Memory B cell (primary cell): ENCODE data around the gene SLC17A1.

Experiments
- ATAC-seq: fragments of 150-1000 bp; cut with Tn5 transposase; 2 replicates; pipeline ENCODE4 v1.10.0; 2021; ENCODE audit warnings: low read depth, mild to moderate bottlenecking, moderate library complexity
- DNase-seq, 2 donors: peaks; one replicate each; pipeline ENCODE4 v3.0.0; 2022; ENCODE audit warnings: low spot score in 2 of 2
- H3K27ac Mint-ChIP-seq: one replicate; pipeline ENCODE4 v1.8.0; 2022; ENCODE audit warnings: mild to moderate bottlenecking, moderate library complexity, mixed read lengths
- H3K27me3 Mint-ChIP-seq: one replicate; pipeline ENCODE4 v1.8.0; 2022; ENCODE audit warnings: mixed read lengths
- H3K36me3 Mint-ChIP-seq: one replicate; pipeline ENCODE4 v1.8.0; 2022; ENCODE audit warnings: mild to moderate bottlenecking, mixed read lengths
- H3K4me1 Mint-ChIP-seq: one replicate; pipeline ENCODE4 v1.8.0; 2022; ENCODE audit warnings: mixed read lengths
- H3K4me3 Mint-ChIP-seq: one replicate; pipeline ENCODE4 v1.8.0; 2022; ENCODE audit warnings: mild to moderate bottlenecking, moderate library complexity, mixed read lengths
- H3K9me3 Mint-ChIP-seq: one replicate; pipeline ENCODE4 v1.8.0; 2022; ENCODE audit warnings: mixed read lengths

The SLC17A1 gene

DNA sequence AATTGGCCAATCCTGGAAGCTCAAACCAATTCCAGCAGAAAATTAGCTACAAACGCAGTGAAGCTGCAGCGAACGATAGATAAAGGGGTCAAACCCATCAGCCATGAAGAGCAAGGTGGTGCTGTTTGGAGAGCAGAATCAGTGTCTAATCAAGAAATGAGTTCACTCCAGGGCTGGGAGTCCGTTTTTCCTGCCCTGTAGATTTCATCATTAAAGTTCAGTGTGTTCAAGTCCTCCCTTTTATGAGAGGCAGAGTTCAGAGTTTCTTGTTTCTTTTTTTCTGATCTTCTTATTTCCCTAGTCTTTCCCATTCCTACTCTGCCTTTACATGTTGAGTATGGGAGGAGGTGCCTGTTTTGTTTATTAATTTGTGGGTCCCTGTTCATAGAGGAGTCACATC is 30.4 kb downstream of the SLC17A1 start:
- no peak for ATAC-seq
- no peak overlapping the region for H3K27ac Mint-ChIP-seq
- no peaks in the 10 kb centered on the region for H3K36me3 Mint-ChIP-seq
- no peaks in the 10 kb centered on the region for H3K9me3 Mint-ChIP-seq
- no peaks in the 10 kb centered on the region for H3K4me1 Mint-ChIP-seq
- no peak overlapping the region for H3K4me3 Mint-ChIP-seq
- peaks cover 9% of the 10 kb centered on the region for H3K27me3 Mint-ChIP-seq
- no peak for DNase-seq

- Mint-ChIP-seq H3K4me1 (peaks cover 3% of the 10 kb centered on the region), H3K9me3 (no peaks in the 10 kb centered on the region), H3K27me3 (peaks cover 5% of the 10 kb centered on the region), H3K36me3 (no peaks in the 10 kb centered on the region), H3K27ac (no peak overlapping the region), H3K4me3 (no peak overlapping the region)
- DNase-seq = no peak
- ATAC-seq = no peak
Measured at GRCh38 chr6:25794784-25795183, 37.1 kb downstream of the SLC17A1 start.

GRCh38 chr6:25793970-25794369 is 37.9 kb downstream of the SLC17A1 start:
- DNase-seq = no peak
- Mint-ChIP-seq H3K4me1 (peaks cover 3% of the 10 kb centered on the region), H3K36me3 (no peaks in the 10 kb centered on the region), H3K27ac (no peak overlapping the region), H3K9me3 (no peaks in the 10 kb centered on the region), H3K27me3 (peaks cover 5% of the 10 kb centered on the region), H3K4me3 (no peak overlapping the region)
- no peak for ATAC-seq

DNA sequence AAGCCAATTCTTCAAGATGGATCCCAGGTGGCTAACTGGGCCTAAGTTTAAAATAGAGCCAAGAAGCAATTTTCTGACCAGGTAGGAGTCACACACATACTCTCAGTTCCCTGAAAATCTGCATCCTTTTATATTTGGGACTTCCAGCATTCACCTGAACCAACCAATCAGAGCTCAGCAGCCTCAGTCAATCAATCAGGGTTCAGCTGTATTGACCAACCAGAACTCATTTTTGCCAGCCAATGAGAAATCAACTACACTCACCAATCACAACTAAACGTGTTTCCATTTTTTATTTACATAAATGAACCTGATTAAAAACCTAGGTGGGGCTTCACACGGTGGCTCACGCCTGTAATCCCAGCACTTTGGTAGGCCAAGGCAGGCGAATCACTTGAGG is 39.8 kb downstream of the SLC17A1 start:
- no peak for ATAC-seq
- no peak overlapping the region for H3K27ac Mint-ChIP-seq
- H3K27me3 Mint-ChIP-seq = peaks cover 2% of the 10 kb centered on the region
- H3K4me3 Mint-ChIP-seq = no peak overlapping the region
- H3K9me3 Mint-ChIP-seq = no peaks in the 10 kb centered on the region
- H3K4me1 Mint-ChIP-seq = peaks cover 6% of the 10 kb centered on the region
- no peak for DNase-seq
- H3K36me3 Mint-ChIP-seq = no peaks in the 10 kb centered on the region

DNA sequence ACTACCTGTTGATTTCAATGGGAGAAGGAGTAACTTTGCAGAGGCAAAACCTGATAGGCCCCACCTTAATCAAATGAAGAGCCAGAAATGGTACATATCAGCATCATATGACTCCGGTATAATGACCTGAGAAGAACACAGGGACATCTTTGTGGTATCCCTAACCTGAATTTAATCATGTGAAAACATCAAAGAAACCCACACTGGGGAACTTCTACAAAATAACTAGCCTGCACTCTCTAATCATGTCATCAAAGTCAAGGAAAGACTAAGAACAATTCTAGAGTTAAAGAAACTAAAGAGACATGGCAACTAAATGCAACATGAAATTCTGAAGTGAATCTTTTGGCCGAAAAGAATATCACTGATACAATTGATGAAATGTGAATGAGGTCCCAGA is 42.4 kb downstream of the SLC17A1 start:
- ATAC-seq = no peak

DNA sequence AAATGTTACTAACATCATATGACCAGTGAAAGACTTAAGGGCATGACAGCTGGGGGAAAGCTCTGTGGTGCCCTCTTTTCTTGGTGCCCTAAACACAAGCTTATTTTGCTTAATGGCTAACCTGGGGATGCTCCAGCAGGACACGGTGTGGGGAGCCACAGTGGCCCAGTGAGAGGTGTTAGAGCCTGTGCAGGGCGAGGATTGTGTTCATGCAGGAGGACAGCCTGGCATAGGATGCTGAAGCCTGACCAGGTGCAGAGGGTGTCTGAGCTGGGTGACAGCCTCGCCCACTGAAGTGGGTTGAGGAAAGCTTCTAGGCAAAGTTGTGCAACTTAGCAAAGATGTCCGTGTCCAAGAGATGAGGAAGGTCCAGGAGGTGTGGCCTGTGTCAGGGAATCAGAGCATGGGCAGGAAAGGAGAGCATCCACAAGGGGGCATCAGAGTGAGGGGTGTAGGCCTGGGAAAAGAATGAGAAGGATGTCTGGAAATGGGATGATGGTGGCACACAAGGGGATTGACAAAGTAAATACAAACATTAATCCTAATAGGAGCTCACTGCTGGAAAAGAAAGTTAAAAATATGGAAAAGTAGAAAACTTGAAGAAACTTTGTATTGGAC is 43.4 kb downstream of the SLC17A1 start:
- ATAC-seq (peak; percentile 53), DNase-seq (peak; percentile 23 to 30)
- Mint-ChIP-seq H3K27me3 (no peaks in the 10 kb centered on the region), H3K36me3 (no peaks in the 10 kb centered on the region), H3K27ac (no peak overlapping the region), H3K4me3 (no peak overlapping the region), H3K9me3 (no peaks in the 10 kb centered on the region), H3K4me1 (peaks cover 6% of the 10 kb centered on the region)

More for the DNA sequence above, 42.4 kb downstream of the SLC17A1 start:
- H3K36me3 Mint-ChIP-seq = no peaks in the 10 kb centered on the region
- no peak for DNase-seq
- H3K9me3 Mint-ChIP-seq = no peaks in the 10 kb centered on the region
- no peaks in the 10 kb centered on the region for H3K27me3 Mint-ChIP-seq
- no peak overlapping the region for H3K4me3 Mint-ChIP-seq
- H3K27ac Mint-ChIP-seq = no peak overlapping the region
- peaks cover 6% of the 10 kb centered on the region for H3K4me1 Mint-ChIP-seq

GRCh38 chr6:25787428-25787827 is 44.4 kb downstream of the SLC17A1 start:
- no peak overlapping the region for H3K4me3 Mint-ChIP-seq
- no peaks in the 10 kb centered on the region for H3K9me3 Mint-ChIP-seq
- no peak for DNase-seq
- no peak overlapping the region for H3K27ac Mint-ChIP-seq
- H3K27me3 Mint-ChIP-seq = no peaks in the 10 kb centered on the region
- H3K4me1 Mint-ChIP-seq = peaks cover 3% of the 10 kb centered on the region
- ATAC-seq = no peak
- no peaks in the 10 kb centered on the region for H3K36me3 Mint-ChIP-seq

- H3K27me3 Mint-ChIP-seq = peaks cover 4% of the 10 kb centered on the region
- no peak for DNase-seq
- no peak overlapping the region for H3K4me3 Mint-ChIP-seq
- H3K27ac Mint-ChIP-seq = no peak overlapping the region
- H3K9me3 Mint-ChIP-seq = no peaks in the 10 kb centered on the region
- H3K4me1 Mint-ChIP-seq = no peaks in the 10 kb centered on the region
- no peak for ATAC-seq
- H3K36me3 Mint-ChIP-seq = peaks cover 2% of the 10 kb centered on the region
Measured at GRCh38 chr6:25781134-25781533, 50.7 kb downstream of the SLC17A1 start.

DNA sequence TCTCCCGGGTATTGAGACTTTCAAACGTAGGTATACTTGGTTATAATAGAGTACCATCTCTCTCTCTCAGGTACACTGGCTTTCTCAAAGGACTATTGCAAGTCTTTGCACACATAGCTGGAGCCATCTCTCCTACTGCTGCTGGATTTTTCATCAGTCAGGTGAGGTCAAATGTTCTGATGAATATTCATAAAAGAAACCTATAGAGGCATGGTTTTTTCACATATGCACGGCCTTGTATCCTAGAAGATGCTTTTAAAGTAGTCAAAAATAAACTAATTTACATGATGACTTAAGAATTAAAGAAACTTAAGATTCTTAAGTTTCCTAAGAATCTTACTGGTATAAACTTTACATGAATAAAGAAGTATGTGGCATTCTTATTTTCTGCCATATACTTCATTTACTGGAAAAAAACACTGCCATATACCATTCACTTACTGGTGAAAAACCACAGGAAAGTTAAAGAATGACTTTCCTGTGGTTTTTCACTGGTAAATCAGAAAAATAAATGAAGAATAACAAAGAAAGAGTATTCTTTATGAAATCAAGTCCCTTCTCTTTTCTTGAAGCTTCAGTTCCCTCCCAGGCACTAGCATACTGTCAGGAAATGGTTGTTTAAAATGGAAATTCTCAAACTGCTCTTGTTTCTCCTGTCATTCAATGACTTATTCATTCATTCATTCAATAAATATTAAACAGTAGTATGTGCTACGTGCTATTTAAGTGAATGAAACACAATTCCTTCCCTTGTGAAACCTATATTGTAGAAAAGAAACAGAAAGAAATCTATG is 53.8 kb downstream of the SLC17A1 start:
- H3K27ac Mint-ChIP-seq = no peak overlapping the region
- peaks cover 2% of the 10 kb centered on the region for H3K36me3 Mint-ChIP-seq
- H3K27me3 Mint-ChIP-seq = peaks cover 6% of the 10 kb centered on the region
- H3K9me3 Mint-ChIP-seq = no peaks in the 10 kb centered on the region
- H3K4me3 Mint-ChIP-seq = no peak overlapping the region
- ATAC-seq = no peak
- H3K4me1 Mint-ChIP-seq = no peaks in the 10 kb centered on the region
- DNase-seq = no peak

- no peak for DNase-seq
- peaks cover 7% of the 10 kb centered on the region for H3K27me3 Mint-ChIP-seq
- H3K4me1 Mint-ChIP-seq = no peaks in the 10 kb centered on the region
- no peak overlapping the region for H3K4me3 Mint-ChIP-seq
- H3K27ac Mint-ChIP-seq = no peak overlapping the region
- no peak for ATAC-seq
- no peaks in the 10 kb centered on the region for H3K9me3 Mint-ChIP-seq
- peaks cover 2% of the 10 kb centered on the region for H3K36me3 Mint-ChIP-seq
Measured at GRCh38 chr6:25777031-25777430, 54.8 kb downstream of the SLC17A1 start.

GRCh38 chr6:25774120-25774715 is 57.6 kb downstream of the SLC17A1 start:
- H3K9me3 Mint-ChIP-seq = no peaks in the 10 kb centered on the region
- peaks cover 7% of the 10 kb centered on the region for H3K27me3 Mint-ChIP-seq
- H3K27ac Mint-ChIP-seq = no peak overlapping the region
- ATAC-seq (no peak), DNase-seq (no peak)
- H3K4me3 Mint-ChIP-seq = no peak overlapping the region
- H3K36me3 Mint-ChIP-seq = peaks cover 2% of the 10 kb centered on the region
- H3K4me1 Mint-ChIP-seq = no peaks in the 10 kb centered on the region

- Mint-ChIP-seq H3K36me3 (no peaks in the 10 kb centered on the region), H3K9me3 (no peaks in the 10 kb centered on the region), H3K27me3 (peaks cover 4% of the 10 kb centered on the region), H3K4me1 (no peaks in the 10 kb centered on the region), H3K27ac (no peak overlapping the region), H3K4me3 (no peak overlapping the region)
- DNase-seq (no peak), ATAC-seq (no peak)
Measured at GRCh38 chr6:25769983-25770382, 61.9 kb downstream of the SLC17A1 start.

DNA sequence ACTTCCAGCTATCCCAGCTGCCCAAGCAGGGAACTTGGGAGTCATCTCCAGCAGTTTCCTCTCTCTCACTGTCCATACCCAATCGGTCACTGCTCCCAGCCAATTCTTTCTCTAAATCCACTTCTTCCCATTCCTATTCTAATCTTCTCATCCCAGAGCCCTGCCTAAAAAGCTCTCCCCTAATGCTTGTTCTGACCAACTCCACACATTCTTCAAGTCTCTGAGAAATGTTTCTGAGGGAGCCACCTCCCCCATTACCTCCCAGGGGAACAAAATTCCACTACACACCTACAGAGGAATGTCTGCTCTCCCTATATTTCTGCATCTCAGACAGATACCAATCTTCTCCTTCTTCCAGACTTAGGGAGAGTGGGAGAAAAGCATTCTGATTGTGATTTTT is 63.3 kb downstream of the SLC17A1 start:
- Mint-ChIP-seq H3K4me3 (no peak overlapping the region), H3K9me3 (no peaks in the 10 kb centered on the region), H3K4me1 (no peaks in the 10 kb centered on the region), H3K27me3 (peaks cover 7% of the 10 kb centered on the region), H3K27ac (no peak overlapping the region), H3K36me3 (no peaks in the 10 kb centered on the region)
- DNase-seq = no peak
- ATAC-seq = no peak

DNA sequence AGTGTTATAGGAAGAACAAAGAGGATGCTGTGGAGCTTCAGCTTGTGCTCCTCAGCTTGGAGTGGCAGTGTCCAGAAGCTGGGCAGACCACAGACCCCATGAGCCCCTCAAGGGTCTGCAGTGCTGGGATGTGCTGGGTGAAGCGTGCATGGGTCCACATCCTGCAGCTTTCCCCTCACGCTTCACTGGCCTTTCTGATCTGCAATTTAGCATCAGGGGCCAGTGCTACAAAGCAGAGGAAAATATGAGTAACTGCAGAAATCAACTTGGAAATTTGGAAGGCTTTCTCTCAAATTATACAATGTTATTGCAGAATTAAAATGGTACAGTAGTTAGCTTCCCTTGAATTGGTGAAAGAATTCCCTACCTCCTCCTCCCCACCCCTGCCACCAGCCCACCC is 67.2 kb downstream of the SLC17A1 start:
- H3K27me3 Mint-ChIP-seq = peaks cover 10% of the 10 kb centered on the region
- no peak for DNase-seq
- H3K4me1 Mint-ChIP-seq = no peaks in the 10 kb centered on the region
- H3K4me3 Mint-ChIP-seq = no peak overlapping the region
- no peaks in the 10 kb centered on the region for H3K9me3 Mint-ChIP-seq
- no peak overlapping the region for H3K27ac Mint-ChIP-seq
- no peaks in the 10 kb centered on the region for H3K36me3 Mint-ChIP-seq
- no peak for ATAC-seq
